Endothelial cell of hepatic sinusoid (primary cell): Measurements from ENCODE around the gene PCDHB14.
"Not testable (repeated sequence)": the region's sequence is repeated elsewhere in the genome, so short reads cannot be mapped to it uniquely, and the experiment has no call there.

ENCODE experiments used
- in situ Hi-C: cut with HindIII; loops from 2 replicates; pipeline ENCODE4 v1.10.0; 2017; ENCODE audit warnings: low sequenced_read_pairs

The PCDHB14 gene

GRCh38 chr5:141208478-141208877 is 14.7 kb upstream of the PCDHB14 start, which contains the start of gene PCDHB12:
TSS of gene PCDHB12 (plus strand) at chr5:141208719. CDS start at chr5:141208908, 189 bp downstream.
- in situ Hi-C loops: no loop called here

GRCh38 chr5:141210281-141210680 is 12.9 kb upstream of the PCDHB14 start:
- in situ Hi-C loops: not testable (repeated sequence)

GRCh38 chr5:141210849-141211248 is 12.3 kb upstream of the PCDHB14 start:
- in situ Hi-C loops: not testable (repeated sequence)

GRCh38 chr5:141213656-141214339 is 9.3 kb upstream of the PCDHB14 start, which contains the start of gene PCDHB13:
TSS of gene PCDHB13 (plus strand) at chr5:141213919. CDS start at chr5:141214124, 205 bp downstream.
- in situ Hi-C loops: not testable (repeated sequence)

- in situ Hi-C loops: not testable (repeated sequence)
These were observed 8.6 kb upstream of the PCDHB14 start for GRCh38 chr5:141214583-141214982.

- in situ Hi-C loops: not testable (repeated sequence)
These were observed 7.6 kb upstream of the PCDHB14 start for GRCh38 chr5:141215504-141215903.

- in situ Hi-C loops: not testable (repeated sequence)
These were observed 7.1 kb upstream of the PCDHB14 start for GRCh38 chr5:141216035-141216434.

- in situ Hi-C loops: not testable (repeated sequence)
These were observed 1.7 kb downstream of the PCDHB14 start for GRCh38 chr5:141224844-141225243.

- in situ Hi-C loops: not testable (repeated sequence)
These were observed 2.3 kb downstream of the PCDHB14 start for GRCh38 chr5:141225421-141225820.

GRCh38 chr5:141234109-141234667 is 11.0 kb downstream of the PCDHB14 start:
- in situ Hi-C loops: no loop called here

GRCh38 chr5:141235922-141236321 is 12.8 kb downstream of the PCDHB14 start:
- in situ Hi-C loops: loop anchor here (5.0 kb wide), 1 partner anchor 59 kb away; the partner anchor contains the start of gene PCDHB8

GRCh38 chr5:141236516-141237313 is 13.6 kb downstream of the PCDHB14 start:
- in situ Hi-C loops: loop anchor here (5.0 kb wide), 1 partner anchor 59 kb away; the partner anchor contains the start of gene PCDHB8

- in situ Hi-C loops: no loop called here
These were observed 18.4 kb downstream of the PCDHB14 start for GRCh38 chr5:141241496-141241895.

GRCh38 chr5:141245250-141245717 is 22.1 kb downstream of the PCDHB14 start, which contains the start of gene PCDHB15:
TSS of gene PCDHB15 (plus strand) at chr5:141245395. CDS start at chr5:141245579, 184 bp downstream.
- in situ Hi-C loops: no loop called here

- in situ Hi-C loops: not testable (repeated sequence)
These were observed 23.8 kb downstream of the PCDHB14 start for GRCh38 chr5:141246971-141247370.

- in situ Hi-C loops: not testable (repeated sequence)
These were observed 24.3 kb downstream of the PCDHB14 start for GRCh38 chr5:141247434-141247833.

GRCh38 chr5:141250576-141250975 is 27.4 kb downstream of the PCDHB14 start:
- in situ Hi-C loops: no loop called here

- in situ Hi-C loops: no loop called here
These were observed 35.3 kb downstream of the PCDHB14 start for GRCh38 chr5:141258464-141258863.

- in situ Hi-C loops: no loop called here
These were observed 35.8 kb downstream of the PCDHB14 start for GRCh38 chr5:141258948-141259347.

- in situ Hi-C loops: no loop called here
These were observed 37.5 kb downstream of the PCDHB14 start for GRCh38 chr5:141260458-141261237.

GRCh38 chr5:141261238-141261546 is 38.0 kb downstream of the PCDHB14 start:
- in situ Hi-C loops: no loop called here
